Stimulated activated CD4-positive, alpha-beta T cell treated with anti-CD3 and anti-CD28 coated beads, Interleukin-4, amount 100 ng/mL, for 1 hour (primary cell): ENCODE data around the gene EPN1.
"Not testable (repeated sequence)": the region's sequence is repeated elsewhere in the genome, so short reads cannot be mapped to it uniquely, and the experiment has no call there.

Source experiments
- DNase-seq: peaks from one replicate; pipeline ENCODE4 v3.0.0-alpha.2; 2020

The EPN1 gene

DNA sequence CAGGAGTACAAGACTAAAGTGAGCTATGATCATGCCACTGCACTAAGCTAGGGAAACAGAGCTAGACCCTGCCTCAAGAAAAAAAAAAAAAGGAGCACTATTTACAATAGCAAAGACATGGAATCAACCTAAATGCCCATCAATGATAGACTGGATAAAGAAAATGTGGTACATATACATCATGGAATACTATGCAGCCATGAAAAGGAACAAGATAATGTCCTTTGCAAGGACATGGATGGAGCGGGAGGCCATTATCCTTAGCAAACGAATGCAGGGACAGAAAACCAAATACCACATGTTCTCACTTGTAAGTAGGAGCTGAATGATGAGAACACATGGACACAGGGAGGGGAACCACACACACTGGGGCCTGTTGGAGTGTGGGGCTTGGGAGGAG lies 55.4 kb downstream of the EPN1 start:
- not testable (repeated sequence) for DNase-seq

DNA sequence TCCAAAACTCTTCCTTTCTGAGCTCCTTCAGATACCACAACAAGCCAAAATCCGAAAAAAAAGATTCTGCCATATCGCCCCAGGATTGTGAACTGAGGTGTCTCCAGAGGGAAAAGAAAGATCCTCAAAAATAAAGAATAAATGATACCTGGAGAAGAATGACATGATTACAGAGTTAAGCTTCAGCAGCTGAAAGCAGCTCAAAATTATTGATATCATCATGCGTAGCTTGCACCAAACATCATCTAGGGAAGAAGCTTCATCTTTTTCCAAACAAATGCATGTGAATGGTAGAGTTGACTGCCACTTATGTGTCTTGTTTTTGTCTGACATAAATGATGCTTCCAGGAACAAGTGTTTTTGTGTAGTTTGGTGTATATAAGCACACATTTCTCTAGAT lies 63.3 kb downstream of the EPN1 start, which contains the start of gene NLRP9:
Gene NLRP9 (minus strand): TSS at position 101 of the 400 bp plus-strand sequence. CDS start 28 bp downstream, at position 73.
- DNase-seq = no peak

DNA sequence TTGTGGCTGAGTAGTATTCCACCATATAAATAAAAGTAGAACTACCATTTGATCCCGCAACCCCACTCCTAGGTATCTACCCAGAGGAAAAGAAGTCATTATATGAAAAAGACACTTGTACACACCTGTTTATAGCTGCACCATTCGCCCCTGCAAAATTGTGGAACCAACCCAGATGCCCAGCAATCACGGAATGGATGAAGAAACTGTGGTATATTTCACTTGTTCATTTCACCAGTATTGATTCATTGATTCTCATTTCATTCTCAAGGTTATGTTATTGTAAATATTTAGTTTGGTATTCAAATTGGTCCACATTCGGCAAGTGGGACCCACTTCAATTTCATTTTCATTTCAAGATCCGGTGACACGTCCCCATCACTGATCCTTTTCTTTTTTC lies 75.7 kb downstream of the EPN1 start:
- DNase-seq = no peak

GRCh38 chr19:55753401-55753800 lies 78.4 kb downstream of the EPN1 start:
- no peak for DNase-seq

- not testable (repeated sequence) for DNase-seq
These were observed 81.8 kb downstream of the EPN1 start for GRCh38 chr19:55756808-55757207.

- not testable (repeated sequence) for DNase-seq
These were observed 83.8 kb downstream of the EPN1 start, which contains the start of gene RFPL4A for GRCh38 chr19:55758797-55759196. Gene RFPL4A, plus strand, starts transcription at chr19:55759097. Its CDS starts 2,704 bp downstream, at chr19:55761801.
